ENCODE measurements around the gene RNPS1.

- no peak for TF ChIP-seq CTCF (IDR thresholded peaks at IDR 0.05)
- no peak for TF ChIP-seq POLR2AphosphoS5 (IDR thresholded peaks at IDR 0.05)
Observed at GRCh38 chr16:2273484-2273883, 5.6 kb upstream of the RNPS1 start.

Measured in prostate gland (tissue), 2 donors.